NCI-H510A treated with DMSO at 0.1 percent for 48 hours (cell line): ENCODE data around the gene ATP11A.

Experiments used
- DNase-seq: peaks from one replicate; lab custom pipeline; 2025; lab: John Stamatoyannopoulos, UW

The ATP11A gene

DNA sequence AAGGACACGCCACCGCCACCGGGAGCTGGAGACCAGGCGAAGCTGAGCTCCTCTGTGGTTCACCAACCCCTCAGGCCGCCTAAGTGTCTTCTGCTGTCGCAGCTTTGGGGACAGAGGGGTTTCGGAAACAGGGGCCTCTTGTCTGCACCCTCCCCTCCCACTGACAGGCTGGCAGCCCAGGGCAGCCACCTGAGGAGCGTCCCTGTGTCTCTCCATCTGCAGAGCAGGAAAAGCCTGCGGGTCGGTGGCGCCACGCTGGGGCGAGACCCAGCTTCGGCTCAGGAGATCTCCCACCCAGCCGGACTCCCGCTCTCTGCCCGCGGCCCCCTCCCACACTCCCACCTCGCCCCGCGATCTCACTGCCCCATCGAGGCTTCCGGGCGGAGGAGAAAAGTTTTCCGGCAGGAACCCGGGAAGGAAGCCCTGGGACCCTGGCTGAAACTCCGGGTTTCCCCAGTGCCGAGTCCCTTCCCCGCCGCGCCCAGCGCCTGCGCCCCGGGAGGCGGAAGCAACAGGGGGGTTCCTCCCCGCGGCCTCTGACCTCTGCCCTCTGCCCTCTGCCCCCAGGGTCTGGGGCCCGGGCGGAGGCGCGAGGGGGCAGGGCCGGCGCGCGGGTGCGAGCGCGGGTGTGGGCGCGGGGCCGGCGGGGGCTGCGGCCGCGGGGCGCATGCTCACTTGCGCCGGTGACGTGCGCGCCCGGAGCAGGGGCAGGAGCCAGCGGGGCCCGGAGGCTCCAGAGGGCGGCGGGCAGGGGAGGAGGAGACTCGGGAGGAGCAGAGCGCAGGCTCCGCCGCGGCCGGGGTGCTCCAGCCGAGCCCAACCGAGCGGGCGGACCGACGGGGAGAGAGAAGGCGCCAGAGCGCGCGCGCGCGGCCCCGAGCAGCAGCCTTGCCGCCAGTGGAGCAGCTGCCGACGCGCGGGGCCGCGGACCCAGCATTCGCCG is at the start of gene ATP11A:
Gene ATP11A, plus strand, starts transcription at position 736 of the 943 bp plus-strand sequence. CDS start 379 bp downstream, outside the sequence.
- DNase-seq = peak; percentile 85

DNA sequence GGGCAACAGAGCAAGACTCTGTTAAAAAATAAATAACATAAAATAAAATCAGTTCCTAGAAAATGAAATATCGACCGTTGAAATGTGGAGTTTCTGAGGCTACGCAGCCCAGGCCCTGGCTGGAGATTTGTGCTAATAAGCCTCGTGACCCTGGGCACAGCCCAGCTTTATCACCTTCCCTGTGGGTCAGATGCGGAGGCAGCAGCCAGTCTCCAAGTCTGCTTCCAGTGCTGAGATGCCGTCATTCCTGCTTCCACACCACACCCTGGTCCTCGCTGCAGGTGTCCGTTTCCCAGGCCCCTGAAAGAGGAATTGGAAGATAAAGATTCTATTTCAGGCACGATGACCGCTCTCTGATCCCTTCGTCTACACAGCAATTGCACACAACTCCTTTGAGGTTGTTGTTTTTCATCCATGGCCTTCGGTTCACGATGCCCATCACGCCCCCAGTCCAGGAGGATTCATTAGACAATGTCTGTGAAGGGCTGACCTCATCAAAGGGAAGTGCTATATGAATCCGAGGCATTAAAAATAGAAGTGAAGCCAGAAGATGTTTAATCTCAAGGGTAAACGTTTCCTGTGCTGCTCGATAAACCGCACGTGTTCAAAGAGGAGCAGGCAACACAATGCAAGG is 48.3 kb upstream of the ATP11A start:
- no peak for DNase-seq

DNA sequence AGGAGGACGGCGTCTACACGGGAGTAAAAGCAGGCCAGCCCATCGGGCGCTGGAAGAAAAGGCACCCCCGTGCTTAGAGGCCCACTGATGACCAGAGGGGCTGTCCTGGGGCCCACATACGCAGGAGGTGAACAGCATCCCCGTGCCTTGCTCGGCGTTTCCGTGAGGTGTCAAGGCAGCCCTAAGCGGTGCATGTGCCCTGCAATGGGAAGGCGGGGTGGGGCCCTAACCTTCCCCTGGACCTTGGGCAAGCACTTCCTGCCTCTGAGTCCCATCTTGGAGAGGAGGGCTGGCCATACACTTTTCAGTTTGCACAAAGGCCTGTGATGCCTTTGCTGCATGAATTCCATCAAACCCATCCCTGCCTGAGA is 47.8 kb upstream of the ATP11A start:
- DNase-seq = no peak

DNA sequence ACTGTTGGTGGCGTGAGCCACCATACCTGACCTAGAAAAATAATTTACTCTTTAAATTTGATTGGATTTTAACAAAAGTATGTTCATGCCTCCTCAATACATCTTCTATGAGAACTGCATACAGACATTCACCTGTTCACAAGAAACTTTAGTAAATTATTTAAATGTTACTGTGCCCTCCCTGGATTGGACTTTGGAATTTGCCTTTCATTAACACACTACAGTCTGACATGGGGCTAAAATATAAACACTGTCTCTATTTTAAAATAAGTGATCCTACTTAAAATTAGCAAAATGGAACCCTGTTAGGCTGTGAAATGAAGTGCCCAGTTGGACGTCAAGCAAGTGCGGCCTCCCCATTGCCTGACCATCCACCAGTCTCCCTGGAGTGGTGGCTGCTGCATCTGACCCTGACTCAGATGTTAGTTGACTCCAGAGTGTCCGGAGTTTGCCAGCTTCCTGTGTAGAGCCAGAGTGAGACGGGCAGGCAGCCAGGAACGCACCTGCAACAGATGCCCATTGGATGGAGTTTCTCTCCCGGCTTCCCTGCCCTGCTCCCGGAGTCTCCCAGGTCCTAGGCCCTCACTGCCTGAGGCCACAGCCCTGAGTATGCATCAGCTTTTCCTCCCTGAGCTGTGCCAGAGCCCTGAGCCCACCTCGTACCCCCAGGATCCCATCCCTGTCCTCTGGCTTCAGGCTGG is 45.9 kb upstream of the ATP11A start:
- peak; percentile 64 for DNase-seq

DNA sequence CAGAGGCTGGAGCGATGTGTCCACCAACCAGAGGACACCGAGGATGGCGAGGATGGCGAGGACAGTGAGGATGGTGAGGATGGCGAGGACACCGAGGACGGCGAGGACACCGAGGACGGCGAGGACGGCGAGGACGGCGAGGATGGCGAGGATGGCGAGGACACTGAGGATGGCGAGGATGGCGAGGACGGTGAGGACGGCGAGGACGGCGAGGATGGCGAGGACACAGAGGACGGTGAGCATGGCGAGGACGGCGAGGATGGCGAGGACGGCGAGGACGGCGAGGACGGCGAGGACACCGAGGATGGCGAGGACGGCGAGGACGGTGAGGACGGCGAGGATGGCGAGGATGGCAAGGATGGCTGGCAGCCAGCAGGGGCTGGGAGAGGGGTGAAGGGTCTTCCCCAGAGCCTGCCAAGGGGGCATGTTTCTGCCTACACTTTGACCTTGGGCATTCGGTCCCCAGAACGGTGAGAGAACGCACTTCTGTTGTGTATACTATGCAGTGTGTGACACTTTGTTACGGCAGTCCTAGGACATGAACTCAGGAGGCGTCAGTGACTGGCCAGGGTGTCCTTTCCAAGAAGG is 44.4 kb upstream of the ATP11A start:
- DNase-seq = no peak

DNA sequence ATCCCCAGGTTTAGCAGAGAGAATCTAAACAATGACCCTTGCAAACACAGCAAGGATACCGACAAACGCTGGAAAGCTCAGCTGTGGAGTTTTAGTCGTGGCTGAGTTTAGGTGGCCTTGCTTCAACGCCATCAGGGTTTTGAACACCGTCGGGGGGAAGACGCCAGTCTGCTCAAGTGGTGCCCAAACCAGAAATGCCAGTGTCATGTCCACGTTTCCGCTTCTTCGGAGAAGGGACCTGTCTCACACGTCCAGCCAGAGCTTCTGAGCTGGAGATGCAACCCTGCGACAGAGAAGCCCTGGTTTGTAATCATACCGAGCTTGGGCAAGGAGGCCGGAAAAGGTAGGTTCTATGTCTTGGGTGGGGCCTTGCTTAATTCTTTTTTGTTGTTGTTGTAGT is 42.6 kb upstream of the ATP11A start:
- DNase-seq = no peak

DNA sequence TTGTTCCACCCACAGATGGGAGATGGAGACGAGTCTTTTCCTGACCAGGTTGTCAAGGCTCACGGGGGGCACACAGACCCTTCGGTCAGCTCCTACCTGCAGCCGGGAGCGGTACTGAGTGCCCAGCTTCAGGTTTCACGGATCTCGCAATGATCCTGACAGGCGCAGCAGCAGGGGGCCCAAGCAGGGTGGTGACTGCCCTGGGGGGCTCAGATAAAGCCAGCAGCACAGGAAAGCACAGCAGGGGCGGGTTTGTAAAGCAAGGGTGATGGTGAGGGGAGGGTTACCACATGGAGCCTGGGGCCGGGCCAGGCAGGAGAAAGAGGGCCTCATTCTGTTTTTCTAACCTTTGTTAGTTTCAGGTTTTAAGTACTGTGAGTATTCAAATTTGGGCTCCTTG is 41.7 kb upstream of the ATP11A start:
- DNase-seq = no peak

DNA sequence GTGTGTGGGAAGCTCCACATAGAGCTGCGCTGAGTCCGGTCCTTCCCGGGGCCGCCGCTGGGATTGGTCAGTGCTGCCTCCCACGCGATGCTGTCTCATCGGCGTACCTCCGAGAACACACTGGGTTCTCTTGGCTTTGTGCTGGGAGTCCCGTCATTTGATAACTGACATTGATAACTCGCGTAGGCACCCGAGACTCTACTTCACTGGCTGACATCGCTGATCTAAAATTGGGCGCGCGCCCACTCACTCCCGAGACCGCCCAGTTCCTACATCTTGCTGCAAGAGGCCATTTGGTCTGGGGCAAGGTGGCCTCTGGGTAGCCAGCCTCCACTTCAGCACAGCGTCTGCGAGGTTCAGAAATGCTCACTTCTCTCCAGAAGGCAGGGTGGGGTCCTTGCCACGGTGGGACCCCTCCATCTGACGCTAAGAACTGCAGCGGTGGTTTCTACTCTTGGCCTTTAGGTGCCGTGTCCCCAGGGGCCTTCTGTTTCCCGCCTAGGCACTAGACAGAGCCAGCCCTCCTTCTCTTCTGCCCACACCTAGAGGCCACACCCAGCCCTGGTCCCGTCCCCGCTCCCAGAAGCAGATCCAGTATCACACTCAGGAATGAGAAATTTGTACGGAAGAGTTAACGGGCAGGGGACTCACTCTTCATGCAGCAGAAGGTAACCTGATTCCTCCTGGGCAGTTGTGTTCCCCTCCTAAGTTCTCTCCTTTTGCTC is 40.7 kb upstream of the ATP11A start:
- no peak for DNase-seq

DNA sequence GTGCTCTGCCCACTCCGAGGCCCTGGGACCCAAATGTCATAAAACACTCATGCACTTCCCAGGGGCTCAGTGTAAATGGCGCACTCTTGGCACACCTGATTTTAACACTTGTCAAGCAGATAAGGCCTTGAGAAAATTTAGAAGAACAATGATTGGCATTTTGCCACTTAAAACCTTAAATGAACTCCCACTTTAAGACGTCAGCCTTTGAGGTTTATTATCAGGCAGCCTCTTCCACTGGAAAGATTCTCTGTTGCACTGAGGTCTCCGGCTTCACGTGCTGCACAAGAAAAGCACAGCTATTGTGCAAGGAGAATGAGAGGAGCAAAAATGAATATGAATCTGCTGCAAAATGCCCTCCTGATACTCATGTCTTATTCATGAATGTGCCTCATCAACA is 38.5 kb upstream of the ATP11A start:
- DNase-seq = no peak

DNA sequence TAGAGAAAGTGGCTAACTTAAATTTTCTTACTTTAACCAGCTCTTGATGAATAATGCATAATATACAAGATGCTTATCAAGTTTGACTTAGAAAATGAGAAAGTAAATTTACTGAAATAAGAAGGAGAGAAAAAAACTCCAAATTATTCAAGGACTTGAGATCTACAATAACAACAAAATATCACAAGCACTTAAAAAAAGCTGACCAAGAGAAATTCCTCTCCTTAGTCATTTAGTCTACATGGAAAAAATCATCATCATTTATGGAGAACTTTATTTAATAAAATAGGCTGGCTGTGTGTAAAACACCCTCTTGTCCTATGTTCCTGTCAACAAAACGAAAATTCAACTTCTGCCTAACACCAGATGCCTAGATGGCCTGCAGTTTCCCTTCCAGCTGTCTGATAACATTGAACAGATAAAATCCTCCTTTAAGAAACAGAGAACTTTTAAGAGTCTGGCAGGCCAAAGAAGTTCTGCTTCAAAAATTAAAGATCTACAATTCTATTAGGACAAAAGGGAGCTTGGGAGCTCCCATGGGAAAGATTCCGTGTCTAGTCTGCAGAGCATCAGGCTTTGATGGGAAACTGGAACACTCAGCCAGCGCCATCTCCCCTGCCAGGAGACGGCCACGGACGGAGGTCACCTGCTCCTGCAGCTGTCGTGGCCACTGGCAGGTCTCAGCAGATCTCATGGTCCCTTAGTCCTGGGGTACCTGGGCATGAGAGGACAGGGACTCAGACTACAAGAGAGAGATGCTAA is 37.9 kb upstream of the ATP11A start:
- DNase-seq = no peak

DNA sequence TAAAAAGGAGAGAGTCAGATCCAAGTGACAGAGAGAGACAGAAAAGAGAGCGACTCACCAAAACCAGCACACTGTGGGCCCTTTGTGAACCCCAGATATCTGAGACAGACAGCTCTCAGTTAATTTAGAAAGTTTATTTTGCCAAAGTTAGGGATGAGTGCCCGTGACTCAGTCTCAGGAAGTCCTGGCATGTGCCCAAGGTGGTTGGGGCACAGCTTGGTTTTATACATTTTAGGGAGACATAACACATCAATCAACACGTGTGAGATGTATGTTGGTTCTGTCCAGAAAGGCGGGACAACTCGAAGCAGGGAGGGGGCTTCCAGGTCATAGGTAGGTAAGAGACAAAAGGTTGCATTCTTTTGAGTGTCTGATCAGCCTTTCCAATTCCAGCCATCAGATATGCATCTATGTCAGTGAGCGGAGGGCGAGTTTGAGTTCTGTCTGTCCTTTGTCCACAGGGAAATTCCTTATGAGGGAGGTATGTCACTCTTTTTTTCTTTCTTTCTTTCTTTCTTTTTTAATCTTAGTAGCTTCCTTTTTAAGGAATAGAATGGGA is 37.2 kb upstream of the ATP11A start:
- no peak for DNase-seq

DNA sequence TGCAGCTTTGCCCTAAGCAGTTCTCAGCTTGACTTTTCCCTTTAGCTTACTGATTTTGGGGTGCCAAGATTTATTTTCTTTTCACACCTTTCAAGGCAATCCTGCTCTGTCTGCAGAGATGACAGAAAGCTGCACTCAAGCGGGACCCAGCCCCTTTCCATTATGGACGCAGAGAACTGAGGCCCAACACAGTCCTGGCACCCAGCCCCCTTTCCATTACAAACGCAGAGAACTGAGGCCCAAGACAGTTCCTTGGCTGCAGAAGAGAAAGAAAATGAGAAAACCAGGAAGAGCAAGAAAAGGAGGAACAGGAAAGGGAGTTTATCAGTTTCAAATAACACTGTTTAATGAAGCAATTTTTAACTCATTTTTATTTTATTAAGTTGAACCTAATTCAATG is 36.8 kb upstream of the ATP11A start:
- no peak for DNase-seq

DNA sequence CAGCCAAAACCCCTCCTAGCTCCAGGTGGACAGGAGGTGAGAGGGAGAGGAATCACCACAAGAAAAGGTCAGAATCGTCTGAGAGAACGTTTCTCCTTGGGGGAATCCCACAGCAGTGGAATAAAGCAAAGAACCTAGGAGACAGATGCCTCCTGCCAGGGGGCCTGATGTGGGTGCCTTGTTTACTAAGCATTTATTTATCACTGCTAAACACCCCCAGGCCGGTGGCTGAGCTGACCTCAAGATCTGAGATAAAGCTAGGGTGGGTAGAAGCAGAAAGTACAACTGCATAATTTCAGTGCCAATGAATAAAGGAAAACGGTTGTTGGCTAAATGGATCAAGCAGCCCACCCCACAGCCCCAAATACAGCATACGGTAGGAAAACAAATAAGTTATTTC is 33.9 kb upstream of the ATP11A start:
- no peak for DNase-seq

DNA sequence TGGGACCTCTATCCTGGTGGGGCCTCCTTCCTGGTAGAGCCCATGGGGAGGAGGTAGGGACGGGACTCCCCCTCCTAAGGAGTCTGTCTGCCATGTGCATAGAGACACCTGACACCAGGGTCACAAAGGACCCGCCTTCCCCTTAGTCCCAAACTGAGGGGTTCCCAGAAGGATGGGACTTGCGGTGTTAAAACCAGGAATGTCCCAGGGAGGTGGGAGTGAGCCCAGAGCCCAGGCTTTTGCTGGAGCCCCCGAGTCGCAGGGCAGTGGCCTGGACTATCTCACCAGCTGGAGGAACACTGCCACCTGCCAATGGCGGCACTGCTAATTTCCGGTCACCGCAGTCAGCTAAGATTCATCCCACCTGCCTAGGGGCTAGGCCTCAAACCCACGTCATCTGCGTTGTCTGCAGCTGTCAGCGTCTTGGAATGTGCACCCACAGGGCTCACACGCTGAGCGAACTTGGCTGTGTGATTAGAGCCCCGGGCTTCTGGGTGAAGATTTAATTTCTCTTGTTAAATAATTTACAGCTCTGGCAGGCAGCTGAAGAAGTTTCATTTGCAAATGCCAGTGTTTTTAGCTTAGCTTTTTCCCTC is 31.9 kb upstream of the ATP11A start:
- DNase-seq = no peak

DNA sequence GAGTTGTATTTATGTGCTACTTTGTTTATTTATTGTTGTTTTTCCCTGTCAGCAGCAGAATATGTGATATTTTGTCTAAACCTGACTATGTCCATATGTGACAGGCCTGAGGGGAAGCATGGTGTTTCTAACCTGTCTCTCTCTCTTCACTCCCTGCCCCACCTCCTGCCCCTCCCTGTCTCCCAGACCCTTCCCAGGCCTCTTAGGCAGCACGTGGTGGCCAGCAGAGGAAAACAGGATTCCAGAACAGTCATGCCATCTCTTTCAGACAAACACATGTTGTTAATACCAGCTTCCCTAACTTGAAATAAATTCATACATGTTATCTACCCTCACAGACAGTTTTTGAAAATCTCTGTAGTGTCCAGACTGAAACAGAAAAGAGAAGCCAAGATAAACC is 31.0 kb upstream of the ATP11A start:
- DNase-seq = no peak

DNA sequence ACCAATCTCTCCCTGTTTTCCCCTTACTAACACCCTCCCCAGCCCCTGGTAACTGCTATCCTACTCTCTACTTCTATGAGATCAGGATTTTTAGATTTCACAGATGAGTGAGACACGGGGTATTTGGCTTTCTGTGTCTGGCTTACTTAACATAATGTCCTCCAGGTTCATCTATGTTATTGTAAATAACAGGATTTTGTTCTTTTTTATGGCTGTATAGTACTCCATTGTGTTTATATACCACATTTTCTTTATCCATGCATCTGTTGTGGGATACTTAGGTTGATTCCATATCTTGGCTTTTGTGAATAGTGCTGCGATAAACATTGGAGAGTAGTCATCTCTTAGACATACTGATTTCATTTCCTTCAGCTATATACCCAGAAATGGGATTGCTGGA is 28.5 kb upstream of the ATP11A start:
- no peak for DNase-seq

DNA sequence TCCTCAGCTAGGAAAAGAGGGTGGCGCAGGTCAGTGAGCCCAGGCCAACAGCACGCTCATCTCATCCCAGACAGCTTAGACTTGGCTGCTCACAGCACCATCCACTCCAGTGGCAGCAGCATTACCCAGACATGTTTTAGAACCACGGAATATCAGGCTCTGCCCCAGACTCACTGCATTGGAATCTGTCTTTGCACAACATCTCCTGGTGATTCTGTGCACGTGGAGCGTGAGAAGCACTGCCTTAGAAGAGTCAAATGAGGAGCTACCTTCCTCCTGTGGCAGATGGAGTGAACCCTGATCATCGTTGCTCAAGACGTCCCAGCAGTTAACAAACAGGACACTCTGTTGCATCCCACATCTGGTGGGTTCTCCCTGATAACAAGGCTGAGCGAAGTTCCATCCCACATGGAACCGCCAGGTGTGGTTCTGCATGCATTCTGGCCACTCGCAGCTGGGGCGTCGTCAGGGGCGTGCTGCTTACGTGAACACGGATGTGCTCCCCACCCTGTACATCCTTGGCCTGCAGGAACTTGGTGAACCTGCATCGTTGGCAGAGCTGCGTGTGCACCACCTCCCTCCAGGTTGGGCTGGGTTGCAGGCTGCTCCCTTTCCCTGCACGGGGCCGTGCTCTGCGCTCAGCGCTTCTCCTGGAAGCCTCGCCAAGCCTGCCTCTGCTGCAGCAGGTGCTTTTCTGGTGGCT is 25.2 kb upstream of the ATP11A start:
- DNase-seq = no peak

DNA sequence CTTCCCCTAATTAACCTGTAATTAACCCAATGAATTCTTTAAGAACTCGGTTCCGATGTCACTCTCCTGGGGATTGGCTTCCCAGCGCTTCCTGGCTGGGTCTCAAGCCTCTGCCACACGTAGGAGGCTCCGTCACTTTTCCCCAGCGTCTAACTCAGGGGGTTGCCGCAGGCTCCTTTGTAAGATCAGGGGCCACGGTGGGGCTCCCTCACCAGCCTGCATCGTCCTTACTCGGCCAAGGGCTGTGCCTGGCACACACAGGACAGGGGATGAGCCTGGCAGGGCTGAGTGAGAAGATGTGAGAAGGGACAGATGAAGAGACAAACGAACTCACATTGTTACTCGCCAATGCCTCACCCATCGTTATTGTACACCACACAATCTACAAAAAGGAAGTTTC is 20.9 kb upstream of the ATP11A start:
- no peak for DNase-seq

DNA sequence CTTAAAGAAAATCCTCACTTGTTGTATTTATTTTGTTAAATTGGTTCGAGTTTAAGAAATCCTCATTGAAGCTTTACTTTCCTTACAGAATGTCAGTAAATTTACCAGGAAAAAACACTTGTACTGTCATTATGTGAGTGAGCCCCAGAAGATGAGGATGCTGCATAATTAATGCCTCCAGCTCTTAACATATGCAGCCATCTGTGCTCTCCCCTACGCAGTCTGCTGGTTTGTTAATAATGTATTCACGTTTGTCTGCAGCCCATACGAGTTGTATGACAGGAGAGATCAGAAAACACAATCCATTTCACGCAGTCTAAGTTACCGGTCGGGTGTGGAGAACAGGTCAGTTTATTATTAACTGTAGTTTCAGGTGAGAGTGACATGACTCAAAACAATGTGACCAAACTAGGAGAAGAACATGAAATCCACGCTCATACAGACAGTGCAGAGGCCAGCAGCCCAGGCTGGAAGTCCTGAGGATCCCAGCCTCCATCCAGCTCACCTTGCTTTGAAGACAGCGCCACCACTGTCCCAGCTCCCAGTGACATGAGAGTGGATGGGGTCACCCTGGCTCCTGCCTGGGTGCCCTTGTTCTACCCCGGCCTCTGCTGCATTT is 19.8 kb upstream of the ATP11A start:
- DNase-seq = no peak
